ENCODE data around the gene HOXA13. TPM values are rescaled to one million over a fixed set of nuclear protein-coding genes. Genes with fewer than 3 reads are reported as not detected.

HOXA13 gene
- total RNA-seq, 6 donors from 2014 or later = not detected

- peaks cover 9 to 20% (median 15%) of the 10 kb centered on the region in 4 donors for H3K4me1 ChIP-seq
- TF ChIP-seq EP300 (IDR thresholded peaks at IDR 0.05) = no peak
- no peak for TF ChIP-seq POLR2A (IDR thresholded peaks at IDR 0.05)
- TF ChIP-seq POLR2AphosphoS5 (IDR thresholded peaks at IDR 0.05) = no peak
- no peak for TF ChIP-seq CTCF (IDR thresholded peaks at IDR 0.05)
- 57 to 65% methylated on average over 8 of the region's 8 CpGs for WGBS, 2 donors
- no peaks in the 10 kb centered on the region for H3K36me3 ChIP-seq
- H3K4me3 ChIP-seq = no peak overlapping the region
- peaks cover 0 to 52% (median 26%) of the 10 kb centered on the region in 4 donors for H3K27me3 ChIP-seq
- DNase-seq = no peak
- no peak for ATAC-seq (ENCODE audit: low FRiP score in 2 of 2)
- H3K9me3 ChIP-seq = no peaks in the 10 kb centered on the region
- H3K27ac ChIP-seq = no peak overlapping the region
Observed at GRCh38 chr7:27214239-27214950, 14.5 kb upstream of the HOXA13 start.

- TF ChIP-seq POLR2AphosphoS5 (IDR thresholded peaks at IDR 0.05) (no peak), CTCF (IDR thresholded peaks at IDR 0.05) (no peak), POLR2A (IDR thresholded peaks at IDR 0.05) (no peak), EP300 (IDR thresholded peaks at IDR 0.05) (no peak)
- peak in 1 of 2 donors; percentile 64 for DNase-seq
- no peaks in the 10 kb centered on the region for H3K9me3 ChIP-seq
- peaks cover 9 to 20% (median 15%) of the 10 kb centered on the region in 4 donors for H3K4me1 ChIP-seq
- ATAC-seq (ENCODE audit: low FRiP score in 2 of 2) = no peak
- WGBS, 2 donors = 35 to 49% methylated on average over 16 to 41 of the region's 50 CpGs
- peaks cover 0 to 47% (median 25%) of the 10 kb centered on the region in 4 donors for H3K27me3 ChIP-seq
- H3K4me3 ChIP-seq = no peak overlapping the region
- no peak overlapping the region for H3K27ac ChIP-seq
- no peaks in the 10 kb centered on the region for H3K36me3 ChIP-seq
Observed at GRCh38 chr7:27213433-27214238, 13.7 kb upstream of the HOXA13 start.

GRCh38 chr7:27212497-27213432, 12.9 kb upstream of the HOXA13 start:
- no peak for ATAC-seq (ENCODE audit: low FRiP score in 2 of 2)
- peaks cover 0 to 53% (median 28%) of the 10 kb centered on the region in 4 donors for H3K27me3 ChIP-seq
- WGBS, 2 donors = 11% methylated on average over 33 to 51 of the region's 52 CpGs

More at GRCh38 chr7:27212497-27213432, 12.9 kb upstream of the HOXA13 start:
- Histone ChIP-seq H3K4me3 (no peak overlapping the region), H3K36me3 (no peaks in the 10 kb centered on the region), H3K9me3 (no peaks in the 10 kb centered on the region), H3K27ac (no peak overlapping the region), H3K4me1 (peaks cover 9 to 20% (median 15%) of the 10 kb centered on the region in 4 donors)
- peak in 1 of 2 donors; percentile 79 for DNase-seq
- TF ChIP-seq POLR2A (IDR thresholded peaks at IDR 0.05) = no peak
- TF ChIP-seq POLR2AphosphoS5 (IDR thresholded peaks at IDR 0.05) = no peak
- no peak for TF ChIP-seq CTCF (IDR thresholded peaks at IDR 0.05)
- no peak for TF ChIP-seq EP300 (IDR thresholded peaks at IDR 0.05)

Measured in upper lobe of left lung (tissue), 6 donors.